Stimulated activated naive CD4-positive, alpha-beta T cell treated with Interleukin-2 at 50 U/mL for 16 hours (primary cell): ENCODE data around the gene PSMC1.

ENCODE experiments used
- DNase-seq: peaks from one replicate; lab custom pipeline; 2025; lab: John Stamatoyannopoulos, UW

The PSMC1 gene

DNA sequence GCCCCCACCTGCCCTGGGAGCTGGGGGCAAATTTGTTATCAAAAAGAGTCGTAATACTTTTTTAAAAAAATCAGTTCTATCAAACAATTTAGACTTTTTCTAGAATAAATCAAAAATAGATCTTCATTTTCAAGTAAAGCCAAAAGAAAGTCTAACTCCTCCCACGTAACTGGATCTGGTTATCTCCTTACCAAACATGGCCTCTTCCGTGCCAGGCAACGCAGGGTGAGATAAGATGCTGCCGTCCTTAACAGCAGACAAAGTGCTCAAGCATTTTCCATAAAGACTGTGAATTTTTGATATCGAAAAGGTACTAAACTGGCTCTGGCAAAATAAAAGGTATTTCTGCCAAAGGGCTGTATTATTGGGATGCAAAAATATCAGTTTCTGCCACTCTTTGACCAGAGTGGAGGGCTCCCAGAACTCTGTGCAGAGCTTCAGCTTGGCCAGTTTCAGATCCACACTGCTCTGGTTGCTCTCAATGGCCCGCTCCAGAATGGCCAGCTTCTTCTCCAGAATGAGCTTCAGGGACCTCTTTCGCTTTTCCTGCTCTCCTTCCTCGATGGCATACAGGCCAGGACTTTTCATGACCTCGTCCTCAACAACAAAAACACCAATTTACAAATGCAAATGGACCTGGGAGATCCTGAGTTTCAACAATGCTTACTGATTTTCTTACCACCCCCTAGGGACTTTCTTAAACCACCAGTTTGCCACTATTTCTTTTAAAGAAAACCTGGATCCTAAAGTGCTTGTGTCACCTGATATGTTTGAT, 46.4 kb downstream of the PSMC1 start:
- DNase-seq = no peak

DNA sequence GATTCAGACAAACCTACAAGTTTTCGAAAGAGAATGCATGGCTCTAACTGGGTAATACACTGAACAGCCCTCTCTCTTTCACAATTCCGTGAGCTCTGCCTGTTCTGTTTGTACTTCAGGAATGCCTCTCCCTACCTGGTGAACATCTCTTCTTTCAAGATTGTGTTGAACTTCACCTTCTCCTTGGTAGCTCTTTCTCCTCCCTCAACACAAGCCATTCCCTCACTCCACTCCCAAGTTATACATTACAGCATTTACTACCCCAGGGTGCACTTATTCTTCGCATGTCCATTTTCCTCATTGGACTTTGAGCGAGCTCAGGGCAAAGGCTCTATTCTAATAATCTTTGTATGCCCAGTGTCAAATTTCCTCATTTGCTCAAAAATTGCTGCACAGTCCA, 47.1 kb downstream of the PSMC1 start:
- no peak for DNase-seq

DNA sequence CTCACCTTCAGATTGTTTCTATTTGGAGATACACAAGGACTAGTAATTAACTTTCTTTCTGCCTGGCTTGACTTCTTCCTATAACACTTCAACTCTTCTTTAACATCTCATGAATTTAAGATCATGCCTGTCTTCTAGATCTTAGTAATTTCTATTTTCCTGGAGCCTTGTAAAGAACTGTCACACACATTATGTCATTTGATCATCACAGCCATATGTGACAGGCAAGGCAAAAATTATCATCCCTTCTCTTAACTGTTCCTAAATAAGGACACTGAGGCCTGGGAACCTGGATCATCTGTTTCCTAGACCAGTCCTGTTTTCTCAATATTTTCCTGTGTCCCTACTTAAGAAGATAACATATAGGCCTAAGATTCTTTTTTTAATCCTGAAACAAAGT, 48.1 kb downstream of the PSMC1 start:
- no peak for DNase-seq

DNA sequence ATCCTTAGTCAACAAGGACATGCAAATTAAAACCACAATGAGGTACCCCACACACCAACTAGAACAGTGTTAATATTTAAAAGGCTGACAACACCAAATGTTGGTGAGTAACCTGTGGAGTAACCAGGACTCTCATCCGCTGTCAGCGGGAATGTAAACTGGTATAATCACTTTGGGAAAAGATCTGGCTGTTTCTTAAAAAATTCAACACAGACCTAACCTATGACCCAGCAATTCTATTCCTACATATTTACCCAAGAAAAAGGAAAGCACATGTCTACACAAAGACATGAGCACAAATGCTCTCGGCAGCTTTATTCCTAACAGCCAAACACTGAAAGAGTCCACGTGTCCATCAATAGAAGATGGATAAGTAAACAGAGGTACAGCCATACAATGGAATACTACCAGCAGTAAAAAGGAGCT, 48.8 kb downstream of the PSMC1 start:
- no peak for DNase-seq

DNA sequence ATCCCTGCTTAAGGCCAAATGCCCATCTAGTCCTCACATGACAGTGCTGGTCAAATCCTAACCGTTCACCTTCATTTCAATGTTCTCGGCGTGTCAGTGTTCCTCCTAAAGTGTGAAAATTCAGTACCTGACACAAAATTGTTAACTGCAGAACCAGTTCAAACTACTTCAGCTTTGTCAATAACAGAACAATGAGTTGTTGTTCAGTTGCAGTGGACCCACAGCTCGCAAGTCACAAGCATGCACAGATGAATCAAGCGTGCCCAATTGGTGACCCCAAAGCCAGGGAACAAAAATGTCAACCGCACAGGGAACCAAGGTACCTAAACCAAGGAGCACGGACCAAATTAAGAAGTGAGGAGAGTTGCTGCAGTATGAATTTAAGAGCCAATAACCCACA, 52.2 kb downstream of the PSMC1 start:
- no peak for DNase-seq

DNA sequence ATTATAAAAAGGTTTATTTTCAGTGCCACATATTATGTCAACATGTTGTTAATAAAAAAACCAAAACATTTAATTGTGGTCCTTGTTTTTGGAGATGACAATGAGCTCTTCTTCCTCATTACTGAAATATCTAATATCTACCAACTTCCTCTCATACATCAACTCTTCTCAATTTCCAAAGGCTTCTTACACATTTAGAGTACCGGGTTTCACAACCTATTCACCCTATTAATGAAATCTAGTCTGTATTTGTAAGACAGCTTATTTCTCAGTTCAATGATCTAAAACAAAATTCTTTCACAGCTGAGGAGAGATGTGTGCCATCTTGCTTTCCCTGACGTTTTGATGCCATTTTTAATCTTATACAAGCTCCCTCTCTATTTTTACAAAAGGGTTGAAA, 60.9 kb downstream of the PSMC1 start:
- DNase-seq = no peak

DNA sequence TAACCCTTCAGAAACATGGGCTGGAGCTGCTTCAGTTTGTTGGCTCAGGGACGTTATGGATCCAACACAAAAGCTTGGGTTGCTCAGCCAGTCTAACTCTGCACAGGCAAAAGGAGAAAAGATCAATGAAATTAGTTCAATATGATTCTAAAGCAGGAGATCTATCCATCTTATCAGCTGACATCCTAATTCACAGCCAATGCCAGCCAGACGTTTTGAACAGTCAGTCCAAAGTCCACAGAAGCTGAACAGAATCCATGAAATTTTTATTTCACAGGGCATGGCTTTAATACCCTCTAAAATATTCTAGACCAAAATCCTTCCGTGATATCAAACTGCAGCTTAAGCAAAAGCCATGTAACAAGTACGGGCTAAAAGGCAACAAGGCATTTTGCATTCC, 61.7 kb downstream of the PSMC1 start:
- no peak for DNase-seq

DNA sequence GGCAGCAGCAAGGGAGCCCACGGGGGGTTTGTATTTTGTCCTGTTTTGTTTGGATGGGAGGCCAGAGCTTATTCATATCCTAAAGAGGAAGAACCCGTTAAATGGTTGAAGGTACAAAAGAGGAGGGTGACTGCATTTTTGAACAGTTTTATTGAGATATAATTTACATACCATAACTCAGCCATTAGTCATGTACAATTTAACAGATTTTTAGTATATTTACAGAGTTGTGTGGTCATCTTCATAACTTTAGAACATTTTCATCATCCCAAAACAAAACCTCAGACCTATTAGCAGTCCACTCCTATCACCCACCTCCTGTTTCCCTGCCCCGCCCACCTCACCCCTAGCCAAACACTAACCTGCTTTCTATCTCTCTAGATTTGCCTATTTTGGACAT, 62.8 kb downstream of the PSMC1 start:
- no peak for DNase-seq

DNA sequence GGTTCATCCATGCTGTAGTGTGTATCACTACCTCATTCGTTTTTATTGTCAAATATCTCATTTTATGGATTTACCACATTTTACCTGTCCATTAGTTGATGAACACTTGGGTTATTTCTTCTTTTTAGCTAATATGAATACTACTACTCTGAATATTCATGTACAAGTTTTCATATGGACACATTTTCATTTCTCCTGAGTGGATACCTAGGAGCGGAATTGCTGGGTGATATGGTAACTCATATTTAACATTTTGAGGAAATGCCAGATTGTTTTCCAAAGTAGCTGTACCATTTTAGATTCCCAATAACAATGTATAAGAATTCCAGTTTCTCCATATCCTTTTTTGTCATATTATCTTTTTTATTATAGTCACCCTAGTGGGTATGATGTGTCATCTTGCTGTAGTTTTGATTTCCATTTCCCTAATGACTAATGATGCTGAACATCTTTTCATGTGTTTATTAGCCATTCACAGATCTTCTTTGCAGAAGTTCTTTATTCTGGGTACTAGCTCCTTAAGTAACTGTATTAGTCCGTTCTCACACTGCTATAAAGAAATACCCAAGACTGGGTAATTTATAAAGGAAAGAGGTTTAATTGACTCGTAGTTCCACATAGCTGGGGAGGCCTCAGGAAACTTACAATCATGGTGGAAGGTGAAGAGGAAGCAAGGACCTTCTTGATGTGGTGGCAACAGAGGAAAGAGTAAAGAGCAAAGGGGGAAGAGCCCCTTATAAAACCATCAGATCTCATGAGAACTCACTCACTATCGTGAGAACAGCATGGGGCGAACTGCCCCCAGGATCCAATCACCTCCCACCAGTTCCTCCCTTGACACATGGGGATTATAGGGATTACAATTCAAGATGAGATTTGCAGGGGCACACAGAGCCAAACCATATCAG, 63.5 kb downstream of the PSMC1 start:
- no peak for DNase-seq

DNA sequence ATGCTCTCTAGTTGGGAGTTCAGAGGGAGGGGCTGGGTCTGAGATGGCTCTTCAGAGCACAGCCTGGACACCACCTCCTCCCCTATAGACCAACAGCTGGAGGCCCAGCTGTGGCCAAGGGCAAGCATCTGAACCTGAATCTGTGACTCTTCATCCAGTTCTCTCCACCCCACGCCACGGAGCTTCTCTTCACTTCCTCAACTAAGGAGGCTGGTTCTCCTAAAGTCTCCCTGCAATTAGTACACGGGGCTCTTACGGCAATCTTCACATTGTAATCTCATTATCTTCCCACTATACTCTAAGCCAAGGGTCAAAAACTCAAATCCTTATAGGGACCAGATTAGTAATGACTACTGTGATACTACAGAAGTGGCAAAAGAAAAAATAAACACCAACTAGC, 65.5 kb downstream of the PSMC1 start:
- no peak for DNase-seq
